HG03565 (cell line): ENCODE data around the gene COX7A2.

ENCODE experiments used
- ATAC-seq: cut with Tn5 transposase; IDR thresholded peaks from one replicate; pipeline ENCODE4 v1.9.1; 2021; ENCODE audit warnings: mild to moderate bottlenecking, moderate library complexity; ENCODE audit not compliant: unreplicated experiment

COX7A2 gene

GRCh38 chr6:75243333-75244062 lies at the start of gene COX7A2:
TSS of gene COX7A2 (minus strand) at chr6:75243801. CDS start at chr6:75243734, 67 bp downstream.
- ATAC-seq = peak; percentile 91

- ATAC-seq = no peak
Measured at GRCh38 chr6:75292555-75292954, 49.0 kb upstream of the COX7A2 start.

DNA sequence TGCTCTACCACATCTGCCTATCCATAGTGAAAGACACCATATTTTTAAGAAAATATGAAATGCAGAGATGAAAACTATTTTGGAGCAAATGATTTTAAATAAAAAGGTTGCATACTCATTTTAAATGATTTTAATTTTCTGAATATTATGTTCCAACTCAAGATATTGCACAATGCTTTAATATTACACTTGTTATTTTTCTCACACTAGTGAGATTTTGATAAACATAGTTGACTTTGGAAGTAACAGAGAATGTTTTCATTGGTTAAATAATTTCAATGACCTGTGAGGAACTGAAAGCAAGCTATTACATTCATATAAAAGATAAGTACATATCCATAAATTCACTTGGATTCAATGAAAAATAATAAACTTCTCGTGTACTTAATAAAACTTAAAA lies 48.1 kb upstream of the COX7A2 start:
- ATAC-seq = no peak

DNA sequence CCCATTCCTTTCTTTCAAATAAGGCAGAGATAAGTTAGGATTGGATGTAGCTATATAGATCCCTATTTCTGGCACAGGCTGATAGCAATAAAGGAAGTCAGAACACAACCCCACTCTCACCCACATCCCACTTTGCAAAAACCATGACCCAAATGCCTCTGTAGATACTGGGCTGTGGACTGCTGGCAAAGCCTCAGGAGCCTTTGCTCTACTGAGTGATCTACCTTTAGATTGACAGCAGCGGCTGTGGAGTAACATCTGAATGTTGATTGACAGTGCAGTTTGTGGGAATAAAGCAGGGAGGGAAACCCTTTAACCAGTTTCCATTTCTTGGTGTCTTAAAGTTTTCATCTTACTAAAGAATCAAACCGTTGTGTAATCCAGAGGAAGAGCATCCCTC lies 47.7 kb upstream of the COX7A2 start:
- ATAC-seq = no peak

DNA sequence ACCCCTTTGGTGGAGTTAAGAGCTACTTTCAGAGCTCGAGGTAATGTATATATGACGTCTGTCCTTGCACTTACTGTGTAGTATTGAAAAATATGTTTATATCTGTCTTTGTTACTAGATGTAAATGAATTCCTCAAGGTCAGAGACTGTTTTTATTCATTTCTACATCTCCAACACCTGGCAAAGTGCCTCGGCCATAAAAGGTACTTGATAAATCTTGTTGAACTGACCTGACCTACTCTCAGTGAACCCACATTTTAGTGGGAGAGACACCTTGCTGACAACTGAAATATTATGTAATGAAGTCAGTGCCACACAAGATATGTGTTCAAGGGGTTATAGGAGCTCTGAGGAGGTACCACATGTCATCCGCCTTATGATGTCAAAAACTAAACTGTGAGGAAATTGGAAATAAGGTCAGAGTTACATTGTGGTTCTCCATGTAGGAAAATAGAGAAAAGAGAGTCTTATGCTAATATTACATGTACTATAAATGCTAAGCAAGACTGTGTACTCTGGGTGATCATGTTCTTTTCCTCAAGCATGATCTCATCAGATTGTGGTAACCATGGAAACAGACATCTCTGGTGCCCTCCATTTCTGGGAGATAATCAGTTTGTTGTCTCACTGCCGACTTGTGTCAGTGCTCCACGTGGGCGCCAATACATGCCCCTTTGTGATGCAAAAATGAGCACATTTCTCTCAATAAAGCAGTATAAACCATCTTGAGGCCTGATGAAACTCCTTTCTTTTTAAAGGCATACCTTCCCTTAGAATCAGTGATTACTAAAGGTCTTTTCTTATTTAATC lies 46.7 kb upstream of the COX7A2 start:
- ATAC-seq = no peak

DNA sequence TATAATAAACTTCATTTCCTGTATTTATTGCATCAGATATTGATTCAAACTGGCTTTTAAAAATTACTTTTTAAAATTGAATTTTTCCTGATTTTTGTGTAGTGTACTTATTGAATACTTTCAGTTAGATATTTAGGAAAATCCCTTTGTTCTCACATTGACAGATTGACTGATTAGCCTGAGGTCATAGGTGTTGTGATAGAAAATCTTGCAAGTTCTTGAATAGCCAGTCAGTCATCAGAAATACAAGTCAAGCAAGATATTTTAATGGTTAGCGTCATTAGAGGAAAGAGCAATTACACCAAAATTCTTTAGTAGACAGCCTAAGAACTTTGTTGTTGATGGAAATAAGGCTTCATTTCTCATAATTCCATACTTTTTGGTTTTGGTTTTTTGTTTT lies 44.4 kb upstream of the COX7A2 start:
- no peak for ATAC-seq

GRCh38 chr6:75287424-75287823 lies 43.8 kb upstream of the COX7A2 start:
- no peak for ATAC-seq

- ATAC-seq = no peak
Measured at GRCh38 chr6:75286955-75287354, 43.4 kb upstream of the COX7A2 start.

DNA sequence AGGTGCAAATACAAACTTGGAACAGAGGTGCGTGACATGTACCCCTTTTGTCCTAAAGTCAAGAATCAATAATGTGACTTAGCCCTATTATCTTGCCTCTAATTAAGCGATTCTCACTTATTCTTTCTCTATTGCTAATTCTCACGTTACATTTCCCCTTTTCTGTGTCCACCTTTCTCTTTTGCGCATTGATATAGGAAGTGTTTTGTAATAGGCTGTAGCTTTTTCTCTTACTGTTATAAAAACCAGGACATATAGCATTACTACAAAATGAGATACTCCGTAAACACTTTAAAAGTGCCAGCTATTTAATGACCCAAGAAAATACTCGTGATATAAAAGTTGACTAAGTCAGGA lies 41.7 kb upstream of the COX7A2 start:
- ATAC-seq = no peak

DNA sequence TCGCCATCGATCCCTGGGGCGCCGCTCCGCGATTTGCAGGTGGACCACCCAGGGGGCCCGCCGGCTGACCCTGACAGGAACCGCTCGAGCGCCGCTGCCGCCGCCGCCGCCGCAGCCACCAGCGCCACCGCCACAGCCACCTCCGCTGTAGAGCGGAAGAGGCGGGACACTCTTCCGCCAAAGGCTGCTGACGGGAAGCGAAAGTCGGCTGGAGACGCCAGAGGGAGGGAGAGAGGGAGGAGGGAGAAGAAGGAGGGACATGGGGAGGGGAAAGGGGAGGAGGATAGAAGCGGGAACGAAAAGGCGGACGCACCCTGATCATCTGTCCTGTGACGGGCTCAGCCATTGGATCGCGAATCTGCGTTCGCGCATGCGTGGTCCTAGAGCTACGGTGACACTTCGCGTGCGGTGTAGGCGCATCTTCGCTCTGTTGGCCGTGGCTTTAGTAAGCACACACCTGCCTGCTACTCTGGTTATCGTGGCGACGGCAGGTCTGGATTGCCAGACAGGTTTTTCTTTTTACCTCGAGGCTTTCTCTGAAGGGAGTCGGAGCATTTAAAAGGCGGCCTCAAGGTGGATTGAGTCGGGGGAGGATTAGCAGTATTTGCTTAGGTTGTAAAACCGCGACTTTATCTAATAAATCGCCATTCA lies 41.2 kb upstream of the COX7A2 start, which contains the start of gene TMEM30A:
Gene TMEM30A, minus strand, starts transcription at position 161 of the 651 bp plus-strand sequence. Its CDS starts 154 bp downstream, at position 7.
- peak; percentile 87 for ATAC-seq

DNA sequence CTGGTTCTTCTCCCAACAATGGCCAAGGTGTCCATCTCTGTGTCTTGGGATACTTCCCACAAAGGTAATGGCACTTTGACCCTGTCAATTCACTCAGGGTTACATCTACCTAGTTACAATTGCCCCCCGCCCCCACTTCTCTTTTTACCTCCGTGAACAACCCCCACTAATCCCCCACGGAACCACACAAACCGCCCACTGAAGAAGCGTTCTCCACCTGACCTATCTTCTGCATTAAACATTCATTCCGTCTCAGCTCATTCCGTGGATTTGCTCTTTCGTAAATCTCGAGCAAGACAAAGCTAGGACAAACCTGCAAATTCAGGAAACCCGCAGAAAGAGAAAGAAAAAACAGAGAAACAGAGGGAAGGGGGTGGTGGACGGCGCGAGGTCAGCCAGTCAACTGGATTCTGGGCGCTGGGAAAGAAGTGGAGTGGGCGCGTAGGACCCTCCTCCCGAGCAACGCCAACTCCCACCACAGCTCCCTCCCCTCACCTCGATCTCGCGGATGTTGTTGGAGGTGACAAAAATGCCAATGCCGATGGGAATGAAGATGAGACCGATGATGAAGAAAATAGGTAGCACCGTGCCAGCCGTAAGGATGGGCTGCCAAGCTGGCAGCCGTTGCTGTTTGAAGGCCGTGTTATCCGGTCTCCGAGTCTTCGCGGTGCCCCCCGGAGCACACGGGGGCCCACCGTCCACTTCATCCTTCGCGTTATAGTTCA lies 40.5 kb upstream of the COX7A2 start:
- ATAC-seq = peak; percentile 9

DNA sequence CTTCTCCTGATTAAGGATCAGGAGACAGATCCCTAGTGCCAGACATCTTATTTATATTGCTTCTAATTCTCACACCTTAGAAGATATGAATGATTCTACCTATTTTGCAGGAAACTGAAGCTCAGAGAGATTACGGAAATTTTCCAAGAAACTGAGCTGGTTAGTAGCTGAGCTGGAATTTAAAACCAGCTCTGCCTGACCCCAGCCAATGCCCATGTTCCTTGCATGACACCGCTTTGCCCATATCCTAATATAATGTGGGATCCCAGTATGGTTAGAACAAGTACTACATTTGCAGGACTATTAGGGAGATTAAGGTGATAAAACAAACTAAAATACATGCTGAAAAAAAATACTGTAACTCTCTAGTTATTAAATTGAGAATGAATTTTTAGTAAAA lies 39.1 kb upstream of the COX7A2 start:
- no peak for ATAC-seq

DNA sequence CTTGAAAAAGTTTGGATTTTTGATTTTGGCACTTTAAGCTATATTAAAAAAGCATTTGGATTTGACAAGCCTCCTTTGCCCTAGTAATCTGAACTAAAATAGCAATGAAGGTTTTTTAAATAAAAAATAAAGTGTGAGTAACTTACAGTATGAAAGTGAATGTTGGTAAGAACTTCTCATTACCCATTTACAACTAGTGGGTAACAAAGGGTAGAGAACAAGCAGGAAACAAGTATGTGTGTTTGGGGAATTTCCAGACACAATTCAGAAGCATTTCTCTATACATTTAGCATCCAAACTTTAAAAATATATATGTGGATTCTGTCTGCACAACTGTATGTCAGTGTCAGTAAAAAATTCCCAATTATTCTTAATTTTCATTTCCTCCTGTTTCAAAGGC lies 38.1 kb upstream of the COX7A2 start:
- ATAC-seq = no peak

DNA sequence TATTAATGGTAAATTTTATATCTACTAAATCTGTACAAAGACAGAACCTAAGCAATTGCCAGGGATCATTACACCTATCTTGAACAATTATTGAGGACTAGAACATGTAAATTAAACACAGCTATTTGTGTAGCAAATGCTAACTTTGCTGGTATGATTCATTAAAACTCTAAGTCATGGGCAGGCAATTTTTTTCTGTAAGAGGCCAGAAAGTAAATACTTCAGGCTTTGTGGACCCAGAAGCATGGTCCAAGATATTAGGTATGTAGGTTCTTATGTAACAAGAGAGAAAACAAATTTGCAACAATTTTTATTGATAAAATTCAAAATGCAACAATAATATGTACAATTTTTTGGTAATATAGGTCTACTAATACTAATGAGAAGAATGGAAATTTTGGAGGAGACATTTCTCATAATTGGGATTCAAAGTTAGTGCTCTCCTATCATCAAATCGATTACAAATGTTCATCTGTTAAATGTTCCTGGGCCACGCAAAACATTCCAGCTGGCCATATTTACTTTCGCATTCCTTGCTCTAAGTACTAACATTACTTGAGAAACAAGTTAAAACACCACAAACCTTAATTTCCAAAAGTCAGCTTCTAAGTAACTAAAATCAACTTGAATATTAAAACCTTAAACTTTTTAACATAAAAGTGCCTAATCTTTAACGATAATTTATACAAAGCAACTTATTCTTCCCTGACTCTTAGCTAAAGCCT lies 36.7 kb upstream of the COX7A2 start:
- no peak for ATAC-seq

DNA sequence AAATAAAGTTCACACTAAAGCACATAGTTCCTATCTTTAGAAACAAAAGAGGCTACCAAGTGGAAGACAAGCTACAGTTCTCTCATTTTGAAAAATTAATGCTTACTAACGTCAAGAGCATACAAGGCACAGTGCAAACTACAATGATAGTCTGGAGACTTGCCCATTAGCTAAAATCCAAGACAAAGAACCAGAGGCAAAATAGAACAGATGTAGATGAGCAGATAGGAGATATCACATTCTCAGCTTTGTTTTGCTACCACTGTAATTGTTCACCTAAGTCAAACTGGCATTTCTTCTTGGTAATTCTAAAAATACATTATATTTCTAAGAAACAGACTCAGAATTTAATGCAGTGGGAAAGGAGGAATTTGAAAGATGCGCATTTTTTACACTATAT lies 35.8 kb upstream of the COX7A2 start:
- no peak for ATAC-seq

GRCh38 chr6:75278474-75279077 lies 35.0 kb upstream of the COX7A2 start:
- no peak for ATAC-seq

DNA sequence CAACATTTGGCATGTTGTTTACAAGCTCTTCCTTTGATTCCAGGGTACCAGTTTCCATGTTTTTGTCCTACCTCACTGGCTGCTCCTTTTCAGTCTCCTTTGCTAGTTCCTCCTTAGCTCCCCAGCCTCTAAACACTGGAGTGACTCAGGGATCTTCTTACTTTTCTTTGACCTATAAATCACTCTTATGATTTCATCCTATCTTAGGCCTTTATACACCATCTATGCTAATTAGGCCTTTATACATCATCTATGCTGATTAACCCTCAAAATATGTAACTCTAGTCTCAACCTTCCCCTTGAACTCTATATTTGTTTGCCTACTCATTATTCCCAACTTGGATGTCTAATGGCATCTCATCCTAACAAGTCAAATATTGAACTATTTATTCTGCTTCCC lies 31.5 kb upstream of the COX7A2 start:
- no peak for ATAC-seq

- ATAC-seq = peak; percentile 54
Measured at GRCh38 chr6:75273009-75273408, 29.4 kb upstream of the COX7A2 start.

- no peak for ATAC-seq
Measured at GRCh38 chr6:75272145-75272840, 28.7 kb upstream of the COX7A2 start.

GRCh38 chr6:75268988-75269354 lies 25.4 kb upstream of the COX7A2 start:
- no peak for ATAC-seq
